GM12865 (cell line): ENCODE results near the gene GTF2H4.
"Not testable (repeated sequence)": the region's sequence is repeated elsewhere in the genome, so short reads cannot be mapped to it uniquely, and the experiment has no call there.

ENCODE experiments used
- DNase-seq: peaks from one replicate; pipeline ENCODE4 v3.0.0; 2010; ENCODE audit warnings: low read depth
- H3K4me3 ChIP-seq: 2 replicates; pipeline ENCODE4 v1.5.1; 2011; ENCODE audit warnings: mild to moderate bottlenecking, low read depth, low read length, control low read depth
- TF ChIP-seq, protein P1 (sequence below): IDR thresholded peaks from 2 replicates; pipeline ENCODE4 v1.5.1; 2011; ENCODE audit warnings: low read length, control low read depth, low read depth, inconsistent platforms; ENCODE audit not compliant: insufficient read depth; ENCODE audit errors: missing control alignments

GTF2H4 gene

DNA sequence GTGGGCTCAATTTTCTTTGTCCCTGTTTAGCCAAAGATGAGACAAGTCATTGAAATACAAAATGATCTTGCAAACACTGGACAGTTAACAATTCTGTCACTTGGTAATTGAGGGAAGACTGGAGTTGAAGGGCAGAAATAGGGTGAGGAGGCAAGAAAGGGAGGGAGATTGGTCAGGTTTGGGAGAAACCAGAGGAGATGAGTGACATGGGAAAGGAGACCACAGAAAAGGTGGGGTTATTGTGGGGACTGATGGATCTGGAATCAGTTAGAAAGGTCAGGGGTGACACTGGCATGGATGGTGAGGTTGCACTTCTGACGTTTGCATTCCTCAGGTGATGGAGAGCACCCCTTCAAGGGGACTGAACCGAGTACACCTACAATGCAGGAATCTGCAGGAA is 693 bp downstream of the GTF2H4 start:
- peak overlapping the region; percentile 90 for H3K4me3 ChIP-seq
- DNase-seq: no peak
- TF ChIP-seq, protein P1, sequence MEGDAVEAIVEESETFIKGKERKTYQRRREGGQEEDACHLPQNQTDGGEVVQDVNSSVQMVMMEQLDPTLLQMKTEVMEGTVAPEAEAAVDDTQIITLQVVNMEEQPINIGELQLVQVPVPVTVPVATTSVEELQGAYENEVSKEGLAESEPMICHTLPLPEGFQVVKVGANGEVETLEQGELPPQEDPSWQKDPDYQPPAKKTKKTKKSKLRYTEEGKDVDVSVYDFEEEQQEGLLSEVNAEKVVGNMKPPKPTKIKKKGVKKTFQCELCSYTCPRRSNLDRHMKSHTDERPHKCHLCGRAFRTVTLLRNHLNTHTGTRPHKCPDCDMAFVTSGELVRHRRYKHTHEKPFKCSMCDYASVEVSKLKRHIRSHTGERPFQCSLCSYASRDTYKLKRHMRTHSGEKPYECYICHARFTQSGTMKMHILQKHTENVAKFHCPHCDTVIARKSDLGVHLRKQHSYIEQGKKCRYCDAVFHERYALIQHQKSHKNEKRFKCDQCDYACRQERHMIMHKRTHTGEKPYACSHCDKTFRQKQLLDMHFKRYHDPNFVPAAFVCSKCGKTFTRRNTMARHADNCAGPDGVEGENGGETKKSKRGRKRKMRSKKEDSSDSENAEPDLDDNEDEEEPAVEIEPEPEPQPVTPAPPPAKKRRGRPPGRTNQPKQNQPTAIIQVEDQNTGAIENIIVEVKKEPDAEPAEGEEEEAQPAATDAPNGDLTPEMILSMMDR: no peak

DNA sequence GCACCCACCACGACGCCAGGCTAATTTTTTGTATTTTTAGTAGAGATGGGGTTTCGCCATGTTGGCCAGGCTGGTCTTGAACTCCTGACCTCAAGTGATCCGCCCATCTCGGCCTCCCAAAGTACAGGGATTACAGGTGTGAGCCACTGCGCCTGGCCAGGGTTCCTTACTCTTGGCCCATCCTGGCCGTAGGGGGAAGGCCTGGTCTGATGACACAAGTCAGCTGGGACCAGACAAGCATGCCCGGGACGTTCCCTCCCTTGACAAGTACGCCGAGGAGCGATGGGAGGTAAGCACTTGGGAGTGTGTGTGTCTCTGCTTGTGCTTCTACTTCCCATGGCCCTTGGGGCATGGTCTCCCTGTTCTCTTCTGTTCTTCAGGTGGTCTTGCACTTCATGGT is 2.5 kb downstream of the GTF2H4 start:
- not testable (repeated sequence) for DNase-seq, H3K4me3 ChIP-seq

DNA sequence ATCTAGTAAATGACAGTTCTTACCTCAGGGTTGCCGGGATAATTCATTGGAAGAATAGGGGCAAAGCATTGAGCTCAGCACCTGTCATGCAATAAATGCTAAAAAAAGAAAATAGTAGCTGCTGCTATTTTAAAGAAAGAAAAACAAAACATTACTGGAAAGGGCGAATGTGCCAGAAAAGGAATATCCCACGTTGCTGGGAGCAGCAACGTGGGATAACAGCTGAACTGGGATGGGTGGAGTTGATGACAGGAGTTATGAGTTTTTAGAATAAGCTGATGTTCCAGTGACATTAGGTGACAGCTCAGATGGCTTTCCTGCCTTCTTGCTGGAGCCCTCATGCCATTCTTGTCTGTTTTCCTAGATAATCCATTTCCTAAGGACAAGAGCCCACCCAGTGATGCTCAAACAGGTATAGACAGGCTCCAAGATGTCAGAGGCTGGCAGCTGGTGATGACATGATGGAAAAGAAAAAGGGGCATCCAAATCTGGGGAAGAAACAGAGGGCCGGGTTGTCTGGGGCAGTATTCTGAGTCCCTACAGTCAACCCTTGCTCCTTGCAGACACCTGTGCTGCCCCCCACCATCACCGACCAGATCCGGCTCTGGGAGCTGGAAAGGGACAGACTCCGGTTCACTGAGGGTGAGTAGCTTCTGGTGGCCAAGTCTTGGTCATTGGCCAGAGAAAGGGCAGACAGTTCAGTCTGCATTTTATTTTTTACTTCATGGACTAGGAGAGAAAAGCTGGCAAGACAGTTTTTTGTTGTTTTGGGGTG is 4.9 kb downstream of the GTF2H4 start:
- no peak overlapping the region for H3K4me3 ChIP-seq
- TF ChIP-seq, protein P1: no peak

DNA sequence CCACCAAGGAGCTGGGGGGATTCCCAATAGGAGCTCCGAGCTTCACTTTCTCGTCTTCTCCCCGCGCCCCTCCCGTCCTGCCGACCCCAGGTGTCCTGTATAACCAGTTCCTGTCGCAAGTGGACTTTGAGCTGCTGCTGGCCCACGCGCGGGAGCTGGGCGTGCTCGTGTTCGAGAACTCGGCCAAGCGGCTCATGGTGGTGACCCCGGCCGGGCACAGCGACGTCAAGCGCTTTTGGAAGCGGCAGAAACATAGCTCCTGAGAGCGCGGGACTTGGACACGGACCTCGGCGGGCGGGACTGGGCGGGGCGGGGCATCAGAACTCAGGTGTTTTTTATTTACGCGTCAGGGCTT is 5.7 kb downstream of the GTF2H4 start:
- DNase-seq: no peak
- TF ChIP-seq, protein P1: no peak
- H3K4me3 ChIP-seq: peak overlapping the region; percentile 91

More for the DNA sequence above, 4.9 kb downstream of the GTF2H4 start:
- no peak for DNase-seq

DNA sequence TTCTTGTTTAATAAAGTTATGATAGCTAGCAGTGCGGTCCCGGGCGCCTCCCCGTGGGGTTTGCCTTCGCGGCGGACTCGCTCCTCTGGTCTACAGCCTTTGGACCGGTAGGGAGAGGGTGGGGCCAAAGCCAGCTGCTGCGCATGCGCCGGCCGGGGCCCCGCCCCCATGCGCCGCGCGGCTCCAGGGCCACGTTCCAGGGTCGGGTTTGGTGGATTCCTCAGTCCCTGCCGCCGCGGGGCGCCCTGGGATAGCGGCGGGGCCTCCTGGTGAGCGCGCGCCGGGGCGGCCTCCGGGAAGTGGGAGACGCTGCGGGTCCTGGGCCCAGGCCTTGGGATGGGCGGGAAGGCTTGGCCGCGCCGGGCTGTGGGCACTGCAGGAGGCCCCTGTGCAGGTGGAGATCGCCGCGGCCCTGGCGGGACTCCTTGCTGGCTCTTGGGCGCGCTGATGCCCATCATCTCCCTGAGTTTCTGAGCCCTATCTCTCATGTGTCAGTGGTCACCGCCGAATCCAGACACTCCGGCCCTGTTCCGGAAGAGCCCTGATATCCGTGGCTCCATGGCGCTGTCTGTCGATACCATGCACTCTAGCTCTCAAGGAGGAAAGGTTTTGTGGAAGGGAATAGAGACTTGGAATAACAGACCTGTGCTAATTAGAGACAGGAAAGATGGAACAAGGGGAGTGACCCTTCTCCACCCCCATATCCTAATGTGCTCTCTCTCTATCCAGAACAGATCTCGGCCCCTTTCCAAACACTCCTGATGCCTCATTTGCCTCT is 6.3 kb downstream of the GTF2H4 start, which contains the start of gene VARS2:
VARS2 (plus strand) TSS at position 163 of the 778 bp plus-strand sequence; CDS start at position 762, 599 bp downstream.
- peak within 1 kb of the TSS; percentile 91 for H3K4me3 ChIP-seq
- DNase-seq: peak; percentile 94
- TF ChIP-seq, protein P1: peak; percentile 18

DNA sequence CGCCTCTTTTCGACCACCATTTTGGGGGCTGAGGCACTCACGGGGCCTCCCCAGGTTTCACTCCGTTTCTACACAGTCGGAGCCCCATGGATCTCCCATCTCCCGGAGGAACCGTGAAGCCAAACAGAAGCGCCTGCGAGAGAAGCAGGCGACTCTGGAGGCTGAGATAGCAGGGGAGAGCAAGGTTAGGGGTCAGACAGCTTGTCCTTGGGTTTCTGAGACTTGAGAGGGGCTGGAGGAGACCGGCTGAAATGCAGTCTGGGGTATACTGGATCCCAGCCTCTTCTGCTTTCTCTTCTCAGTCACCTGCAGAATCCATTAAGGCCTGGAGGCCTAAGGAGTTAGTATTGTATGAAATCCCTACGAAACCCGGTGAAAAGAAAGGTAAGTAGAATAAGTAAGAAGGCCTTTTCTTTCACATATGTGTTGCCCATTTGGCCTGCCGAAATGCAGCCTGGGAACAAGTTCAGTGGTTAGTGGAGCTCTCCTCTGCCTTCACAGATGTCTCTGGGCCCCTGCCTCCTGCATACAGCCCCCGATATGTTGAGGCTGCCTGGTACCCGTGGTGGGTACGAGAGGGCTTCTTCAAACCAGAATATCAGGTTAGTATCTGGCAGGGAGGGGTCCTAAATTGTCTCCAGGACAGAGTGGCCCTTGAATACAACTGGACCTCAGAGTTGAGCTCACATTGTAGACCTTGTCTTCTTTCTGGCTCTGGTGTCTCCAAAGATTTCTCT is 7.0 kb downstream of the GTF2H4 start:
- TF ChIP-seq, protein P1: no peak
- peak; percentile 23 for DNase-seq

DNA sequence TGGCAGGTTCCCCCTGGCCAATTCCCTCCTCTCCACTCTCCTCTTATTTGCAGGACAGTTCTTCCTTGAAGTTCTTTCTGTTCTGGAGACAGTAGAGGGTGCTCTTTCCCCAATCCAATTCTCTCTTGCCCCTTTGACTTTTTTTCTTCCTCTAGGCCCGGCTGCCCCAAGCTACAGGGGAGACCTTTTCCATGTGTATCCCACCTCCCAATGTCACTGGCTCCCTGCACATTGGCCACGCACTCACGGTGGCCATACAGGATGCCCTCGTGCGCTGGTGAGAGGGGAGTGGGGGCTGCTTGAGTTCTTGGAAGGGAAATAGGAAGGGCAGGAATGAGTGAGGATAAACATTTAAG is 7.6 kb downstream of the GTF2H4 start:
- peak; percentile 65 for DNase-seq

More for the DNA sequence above, 7.0 kb downstream of the GTF2H4 start:
- peak overlapping the region; percentile 91 for H3K4me3 ChIP-seq

More for the DNA sequence above, 7.6 kb downstream of the GTF2H4 start:
- peak overlapping the region; percentile 91 for H3K4me3 ChIP-seq
- TF ChIP-seq, protein P1: peak; percentile 62
